Activated CD4-positive, alpha-beta T cell treated with anti-CD3 and anti-CD28 coated beads, Interleukin-2, amount 10 ng/mL, durations not matched to agents 7 days and 5 days (primary cell): Measurements from ENCODE around the gene HOMER1. TPM values are rescaled to one million over a fixed set of nuclear protein-coding genes. Genes with fewer than 3 reads are reported as not detected.

Experiments used
- CTCF ChIA-PET: fragments of 350-600 bp; sonication (Branson Sonifier 250); formaldehyde crosslinking; loops from one replicate; lab custom pipeline; 2021; ENCODE audit warnings: antibody characterized with exemption; lab: Charles Lee
- POLR2A ChIA-PET: fragments of 350-600 bp; sonication (Branson Sonifier 250); formaldehyde crosslinking; loops from one replicate; lab custom pipeline; 2021; ENCODE audit warnings: antibody characterized with exemption; lab: Charles Lee
- DNase-seq: peaks from one replicate; pipeline ENCODE4 v3.0.0-alpha.2; 2020
- H3K27ac Mint-ChIP-seq: one replicate; pipeline ENCODE4 v1.8.0; 2021; ENCODE audit warnings: mild to moderate bottlenecking, moderate library complexity, mixed read lengths
- H3K27me3 Mint-ChIP-seq: one replicate; pipeline ENCODE4 v1.8.0; 2021; ENCODE audit warnings: mixed read lengths
- H3K36me3 Mint-ChIP-seq: one replicate; pipeline ENCODE4 v1.8.0; 2021; ENCODE audit warnings: low read depth, mixed read lengths
- H3K4me1 Mint-ChIP-seq: one replicate; pipeline ENCODE4 v1.8.0; 2021; ENCODE audit warnings: mixed read lengths
- H3K4me3 Mint-ChIP-seq: one replicate; pipeline ENCODE4 v1.8.0; 2021; ENCODE audit warnings: mild to moderate bottlenecking, moderate library complexity, mixed read lengths
- H3K9me3 Mint-ChIP-seq: one replicate; pipeline ENCODE4 v1.8.0; 2021; ENCODE audit warnings: mixed read lengths
- total RNA-seq, 2 experiments: library from RNA; stranded (reverse); gene quantifications; one replicate each; pipeline ENCODE4 v1.2.3, GENCODE V29; 2021

The HOMER1 gene
- total RNA-seq, 2 experiments from 2014 or later, result 1.9 to 2.6 TPM

- H3K27ac Mint-ChIP-seq, result peak overlapping the region; percentile 95
- DNase-seq, result peak; percentile 91
- ChIA-PET POLR2A (interaction anchor here (0.8 kb wide), 1 partner anchor 47 kb away, joined by 3 read pairs; no protein-coding TSS in a partner anchor), CTCF (interaction anchor here (1.2 to 2.2 kb wide), 2 partner anchors 8 to 13 kb away, joined by 3 to 9 read pairs; no protein-coding TSS in a partner anchor)
- peak overlapping the region; percentile 88 for H3K4me3 Mint-ChIP-seq
- H3K36me3 Mint-ChIP-seq, result no peaks in the 10 kb centered on the region
- no peaks in the 10 kb centered on the region for H3K9me3 Mint-ChIP-seq
- peaks cover 31% of the 10 kb centered on the region for H3K4me1 Mint-ChIP-seq
- H3K27me3 Mint-ChIP-seq, result peaks cover 27% of the 10 kb centered on the region
Measured at GRCh38 chr5:79514391-79515105, 614 bp upstream of the HOMER1 start.

GRCh38 chr5:79513308-79513703, 628 bp downstream of the HOMER1 start:
- Mint-ChIP-seq H3K36me3 (no peaks in the 10 kb centered on the region), H3K27me3 (peaks cover 39% of the 10 kb centered on the region), H3K4me3 (peak overlapping the region; percentile 73), H3K4me1 (peaks cover 31% of the 10 kb centered on the region), H3K9me3 (no peaks in the 10 kb centered on the region), H3K27ac (peak overlapping the region; percentile 75)
- CTCF ChIA-PET, result interaction anchor here (1.2 to 2.2 kb wide), 3 partner anchors 9 to 28 kb away, joined by 3 to 9 read pairs (median 3); no protein-coding TSS in a partner anchor
- no peak for DNase-seq
- POLR2A ChIA-PET, result no interaction called here

DNA sequence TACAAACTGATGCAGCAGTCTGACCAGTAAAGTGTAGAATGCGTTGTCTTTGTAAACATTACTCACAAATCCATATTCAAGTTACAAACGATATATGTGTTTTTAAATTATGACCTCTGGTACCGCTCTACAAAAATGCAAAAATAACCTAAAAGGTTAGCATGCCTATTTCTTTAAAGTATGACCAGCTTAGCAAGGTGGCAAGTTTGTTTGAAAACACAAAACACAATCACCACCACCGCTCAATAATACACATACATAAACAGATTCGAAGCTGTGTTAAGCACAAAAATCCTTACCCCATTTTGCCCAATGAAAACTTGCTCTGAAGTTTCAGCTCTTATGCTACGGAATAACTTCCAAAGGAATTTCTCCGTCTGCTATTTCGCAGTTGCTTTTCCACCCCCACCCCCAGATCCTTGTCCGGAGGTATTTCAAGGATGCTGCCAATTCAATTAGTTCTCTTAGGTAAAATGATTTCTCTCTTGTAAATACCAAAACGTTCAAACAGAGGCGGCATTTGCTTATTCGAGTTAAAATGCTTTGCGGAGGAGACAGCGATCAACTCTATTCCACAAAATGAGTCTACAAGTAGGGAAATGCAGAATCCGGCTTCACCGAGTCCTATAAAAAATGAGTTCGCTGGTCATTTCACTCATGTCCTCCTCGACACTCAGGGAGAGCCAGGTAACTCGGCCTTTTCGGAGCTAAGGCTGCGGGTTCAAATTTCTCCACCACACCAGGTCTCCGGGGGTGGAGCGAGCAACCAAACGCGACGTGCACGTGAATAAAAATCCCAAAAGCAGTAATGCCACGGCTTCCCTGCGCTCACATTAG, 1.2 kb downstream of the HOMER1 start:
- Mint-ChIP-seq H3K27ac (peak overlapping the region; percentile 48), H3K4me1 (peaks cover 30% of the 10 kb centered on the region), H3K9me3 (no peaks in the 10 kb centered on the region), H3K27me3 (peaks cover 42% of the 10 kb centered on the region), H3K4me3 (peak overlapping the region; percentile 73), H3K36me3 (no peaks in the 10 kb centered on the region)
- ChIA-PET POLR2A (no interaction called here), CTCF (interaction anchor here (1.4 to 2.2 kb wide), 2 partner anchors 11 to 29 kb away, joined by 3 to 9 read pairs; no protein-coding TSS in a partner anchor)
- DNase-seq, result peak; percentile 7

- H3K27ac Mint-ChIP-seq, result no peak overlapping the region
- DNase-seq, result no peak
- H3K4me3 Mint-ChIP-seq, result peak overlapping the region; percentile 73
- H3K9me3 Mint-ChIP-seq, result no peaks in the 10 kb centered on the region
- H3K27me3 Mint-ChIP-seq, result peaks cover 44% of the 10 kb centered on the region
- CTCF ChIA-PET, result no interaction called here
- no peaks in the 10 kb centered on the region for H3K36me3 Mint-ChIP-seq
- peaks cover 26% of the 10 kb centered on the region for H3K4me1 Mint-ChIP-seq
- POLR2A ChIA-PET, result no interaction called here
Measured at GRCh38 chr5:79512049-79512448, 1.9 kb downstream of the HOMER1 start.

- peaks cover 44% of the 10 kb centered on the region for H3K27me3 Mint-ChIP-seq
- H3K36me3 Mint-ChIP-seq, result no peaks in the 10 kb centered on the region
- H3K27ac Mint-ChIP-seq, result no peak overlapping the region
- POLR2A ChIA-PET, result no interaction called here
- no peak overlapping the region for H3K4me3 Mint-ChIP-seq
- H3K9me3 Mint-ChIP-seq, result no peaks in the 10 kb centered on the region
- CTCF ChIA-PET, result interaction anchor here (0.6 to 1.5 kb wide), 2 partner anchors 12 to 13 kb away, joined by 3 read pairs; no protein-coding TSS in a partner anchor
- peaks cover 23% of the 10 kb centered on the region for H3K4me1 Mint-ChIP-seq
- DNase-seq, result no peak
Measured at GRCh38 chr5:79510638-79511037, 3.3 kb downstream of the HOMER1 start.

DNA sequence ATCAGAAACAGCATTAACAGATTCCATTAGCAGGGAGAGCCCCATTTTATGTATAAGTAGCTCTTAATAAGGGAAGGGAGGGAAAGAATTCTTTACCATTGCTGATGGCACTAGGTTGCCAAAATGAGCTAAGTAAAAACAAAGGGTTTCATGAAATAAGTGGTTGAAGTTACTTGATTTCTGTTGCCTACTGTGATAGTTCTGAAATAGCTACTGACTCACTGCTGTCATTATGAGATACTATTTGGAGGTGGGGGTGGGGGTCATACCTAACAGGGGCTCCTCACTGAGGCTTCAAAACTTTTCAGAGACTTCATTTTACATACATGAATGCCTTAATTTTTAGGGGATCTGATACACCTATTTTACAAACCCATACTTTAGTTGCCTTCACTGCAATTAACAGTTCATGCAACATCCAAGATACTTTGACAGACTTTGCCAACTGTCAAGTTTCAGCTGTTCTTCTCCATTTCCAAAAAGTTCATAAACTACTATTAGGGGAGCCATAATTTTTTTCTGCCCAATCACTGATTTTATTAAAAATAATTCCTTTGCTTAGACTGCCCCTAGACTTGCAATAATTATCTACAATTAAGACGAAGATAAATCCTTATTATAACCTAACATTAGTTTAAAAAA, 4.6 kb downstream of the HOMER1 start:
- ChIA-PET CTCF (interaction anchor here (0.7 to 2.0 kb wide), 2 partner anchors 10 to 1020 kb away, joined by 6 to 8 read pairs; no protein-coding TSS in a partner anchor), POLR2A (interaction anchor here (0.6 kb wide), 1 partner anchor 375 kb away, joined by 5 read pairs; no protein-coding TSS in a partner anchor)
- Mint-ChIP-seq H3K4me1 (peaks cover 17% of the 10 kb centered on the region), H3K27ac (no peak overlapping the region), H3K27me3 (peaks cover 44% of the 10 kb centered on the region), H3K9me3 (no peaks in the 10 kb centered on the region), H3K36me3 (no peaks in the 10 kb centered on the region), H3K4me3 (no peak overlapping the region)
- DNase-seq, result no peak

DNA sequence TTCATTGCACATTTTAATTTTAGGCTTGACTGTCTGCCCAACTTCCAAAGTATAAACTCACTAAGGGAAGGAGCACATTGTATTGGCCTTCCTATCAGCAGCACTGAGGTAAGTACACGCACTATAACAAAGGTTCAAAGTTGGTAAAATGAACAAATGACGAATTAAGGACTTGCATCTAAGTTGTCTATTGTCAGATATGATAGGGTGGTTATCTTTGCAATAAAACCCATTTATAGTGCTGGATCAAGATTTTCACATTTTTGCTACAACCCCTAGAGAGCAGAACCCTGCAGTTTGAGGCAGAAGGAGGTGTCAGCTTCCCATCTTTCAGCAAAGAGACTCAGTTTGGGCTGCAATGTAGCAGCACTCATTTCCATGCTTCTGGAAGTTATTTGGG, 5.1 kb downstream of the HOMER1 start:
- H3K27ac Mint-ChIP-seq, result no peak overlapping the region
- ChIA-PET CTCF (interaction anchor here (0.7 to 2.0 kb wide), 2 partner anchors 9 to 1019 kb away, joined by 6 to 8 read pairs; no protein-coding TSS in a partner anchor), POLR2A (no interaction called here)
- no peak overlapping the region for H3K4me3 Mint-ChIP-seq
- H3K36me3 Mint-ChIP-seq, result no peaks in the 10 kb centered on the region
- H3K4me1 Mint-ChIP-seq, result peaks cover 16% of the 10 kb centered on the region
- peaks cover 44% of the 10 kb centered on the region for H3K27me3 Mint-ChIP-seq
- no peak for DNase-seq
- no peaks in the 10 kb centered on the region for H3K9me3 Mint-ChIP-seq

DNA sequence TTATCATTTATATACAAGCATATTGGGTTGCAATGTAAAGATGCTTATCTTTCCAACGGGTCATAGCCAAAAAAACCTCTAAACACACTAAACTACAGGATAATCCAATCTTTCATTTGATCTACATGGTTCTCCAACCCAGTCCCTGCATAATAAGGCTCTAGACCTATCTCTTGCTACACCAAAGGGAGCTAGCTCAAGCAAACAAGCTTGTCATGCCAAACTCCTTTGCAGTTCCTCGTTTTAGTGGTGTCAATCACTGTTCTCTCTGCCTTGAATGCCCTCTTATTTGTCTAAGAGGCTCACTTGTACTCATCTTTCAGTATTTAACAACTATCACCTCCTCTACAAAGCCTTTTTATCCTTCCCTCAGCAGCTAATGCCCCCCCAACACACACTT, 5.6 kb downstream of the HOMER1 start:
- no peak for DNase-seq
- H3K36me3 Mint-ChIP-seq, result no peaks in the 10 kb centered on the region
- no peak overlapping the region for H3K4me3 Mint-ChIP-seq
- H3K4me1 Mint-ChIP-seq, result peaks cover 16% of the 10 kb centered on the region
- ChIA-PET CTCF (interaction anchor here (2.0 kb wide), 1 partner anchor 9 kb away, joined by 8 read pairs; no protein-coding TSS in a partner anchor), POLR2A (no interaction called here)
- H3K9me3 Mint-ChIP-seq, result no peaks in the 10 kb centered on the region
- no peak overlapping the region for H3K27ac Mint-ChIP-seq
- peaks cover 44% of the 10 kb centered on the region for H3K27me3 Mint-ChIP-seq

DNA sequence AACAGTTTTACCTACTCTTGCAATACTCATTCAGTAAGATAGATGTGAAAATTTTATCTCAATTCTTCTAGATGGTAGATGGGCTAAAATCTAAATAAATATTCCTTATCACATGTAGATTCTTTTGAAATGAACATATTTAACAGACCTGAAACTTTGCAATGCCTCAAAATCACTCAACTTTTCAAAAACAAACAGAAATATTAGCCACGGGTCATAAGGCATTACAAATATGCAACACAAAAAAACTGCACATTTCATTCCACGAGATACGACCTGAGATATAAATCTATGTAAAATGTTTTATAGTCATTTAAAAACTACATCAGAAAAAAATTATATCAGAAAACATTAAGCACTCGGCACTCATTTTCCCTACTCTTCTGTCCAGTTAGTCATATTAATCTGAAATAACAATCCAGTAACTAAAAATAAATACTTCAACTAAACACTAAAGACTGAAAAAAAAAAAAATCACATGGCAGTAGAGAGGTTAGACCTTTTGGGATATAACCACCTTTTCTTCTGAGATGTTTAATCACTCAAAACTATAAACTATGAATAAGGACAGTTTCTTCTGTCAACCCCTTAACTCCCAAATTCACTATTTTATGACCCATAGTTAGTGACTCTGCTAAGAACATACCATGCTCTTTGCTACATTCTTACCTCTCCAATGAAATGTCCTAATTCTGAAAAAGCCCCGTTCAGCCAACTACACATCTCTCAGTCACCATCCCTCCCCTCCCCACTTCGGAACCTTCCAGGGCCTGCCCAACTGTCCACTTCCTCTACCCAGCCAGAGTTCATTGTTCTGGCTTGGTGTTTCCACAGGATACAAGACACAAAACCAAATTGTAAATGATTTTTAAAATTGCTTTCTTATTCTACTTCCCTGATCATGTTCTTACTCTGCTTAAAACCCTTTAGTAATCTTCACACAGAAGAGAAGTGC, 6.4 kb downstream of the HOMER1 start:
- CTCF ChIA-PET, result no interaction called here
- POLR2A ChIA-PET, result no interaction called here
- Mint-ChIP-seq H3K4me3 (no peak overlapping the region), H3K27me3 (peaks cover 36% of the 10 kb centered on the region), H3K36me3 (no peaks in the 10 kb centered on the region), H3K27ac (no peak overlapping the region), H3K9me3 (no peaks in the 10 kb centered on the region), H3K4me1 (peaks cover 8% of the 10 kb centered on the region)
- no peak for DNase-seq

DNA sequence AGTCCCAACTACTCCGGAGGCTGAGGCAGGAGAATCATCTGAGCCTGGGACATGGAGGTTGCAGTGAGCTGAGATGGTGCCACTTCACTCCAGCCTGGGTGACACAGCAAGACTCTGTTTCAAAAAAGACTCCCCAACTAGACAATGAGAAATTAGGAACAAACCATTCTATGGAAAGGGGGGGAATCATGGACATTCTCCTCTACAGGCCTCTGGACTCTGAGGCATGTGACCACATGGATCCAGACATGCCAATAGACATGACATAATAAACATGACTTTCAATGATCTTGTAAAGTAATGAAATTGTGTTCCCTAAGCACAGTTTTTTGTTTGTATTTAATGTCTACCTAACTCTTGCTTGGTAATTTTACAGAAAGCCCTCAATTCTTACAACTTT, 8.8 kb downstream of the HOMER1 start:
- no peak for DNase-seq
- no peaks in the 10 kb centered on the region for H3K9me3 Mint-ChIP-seq
- no peaks in the 10 kb centered on the region for H3K4me1 Mint-ChIP-seq
- H3K27ac Mint-ChIP-seq, result no peak overlapping the region
- H3K4me3 Mint-ChIP-seq, result no peak overlapping the region
- H3K27me3 Mint-ChIP-seq, result peaks cover 18% of the 10 kb centered on the region
- ChIA-PET CTCF (interaction anchor here (1.0 kb wide), 1 partner anchor 14 kb away, joined by 3 read pairs; no protein-coding TSS in a partner anchor), POLR2A (no interaction called here)
- no peaks in the 10 kb centered on the region for H3K36me3 Mint-ChIP-seq

GRCh38 chr5:79503794-79504495, 10.0 kb downstream of the HOMER1 start:
- Mint-ChIP-seq H3K4me1 (no peaks in the 10 kb centered on the region), H3K36me3 (no peaks in the 10 kb centered on the region), H3K27me3 (peaks cover 11% of the 10 kb centered on the region), H3K27ac (peak overlapping the region; percentile 59), H3K4me3 (no peak overlapping the region), H3K9me3 (no peaks in the 10 kb centered on the region)
- CTCF ChIA-PET, result interaction anchor here (1.0 kb wide), 1 partner anchor 23 kb away, joined by 3 read pairs; no protein-coding TSS in a partner anchor
- POLR2A ChIA-PET, result no interaction called here
- DNase-seq, result no peak
